Neural cell (in vitro differentiated cells): ENCODE measurements around the gene LTO1. TPM values are rescaled to one million over a fixed set of nuclear protein-coding genes. Genes with fewer than 3 reads are reported as not detected.

Experiments used
- H2AFZ ChIP-seq: fragments of 200-600, 300-800 bp; sonication (generic), shearing (Covaris generic); 2 replicates; pipeline ENCODE4 v1.6.0; 2014; ENCODE audit warnings: low read depth, mild to moderate bottlenecking, antibody characterized with exemption, low read length, moderate library complexity
- H3F3A ChIP-seq: fragments of 200-600 bp; shearing (Covaris generic); 2 replicates; pipeline ENCODE4 v1.6.1; 2016; ENCODE audit warnings: mild to moderate bottlenecking, moderate library complexity, mixed read lengths, antibody characterized with exemption, low read length; ENCODE audit not compliant: insufficient read depth, poor library complexity, severe bottlenecking
- H3K27ac ChIP-seq: fragments of 200-600, 300-800 bp; sonication (generic), shearing (Covaris generic); 2 replicates; pipeline ENCODE4 v1.5.1; 2014; ENCODE audit warnings: mild to moderate bottlenecking, low read length, moderate library complexity
- H3K27me3 ChIP-seq: fragments of 300-800, 200-600 bp; sonication (generic), shearing (Covaris generic); 2 replicates; pipeline ENCODE4 v1.6.0; 2014; ENCODE audit warnings: mild to moderate bottlenecking, low read depth, low read length, moderate library complexity; ENCODE audit not compliant: insufficient read depth
- H3K36me3 ChIP-seq: fragments of 300-800, 200-600 bp; sonication (generic), shearing (Covaris generic); 2 replicates; pipeline ENCODE4 v1.5.1; 2014; ENCODE audit warnings: mild to moderate bottlenecking, antibody characterized with exemption, low read length, moderate library complexity; ENCODE audit not compliant: insufficient read depth
- H3K4me2 ChIP-seq: fragments of 300-800, 200-600 bp; sonication (generic), shearing (Covaris generic); 2 replicates; pipeline ENCODE4 v1.6.0; 2014; ENCODE audit warnings: mild to moderate bottlenecking, low read length
- H3K4me3 ChIP-seq: fragments of 300-800, 200-600 bp; sonication (generic), shearing (Covaris generic); 2 replicates; pipeline ENCODE4 v1.5.1; 2014; ENCODE audit warnings: mild to moderate bottlenecking, low read length, moderate library complexity
- H3K79me2 ChIP-seq: fragments of 200-600 bp; shearing (Covaris generic); replicated peaks from 2 replicates; pipeline ENCODE4 v1.6.0; 2014; ENCODE audit warnings: mild to moderate bottlenecking, low read length, moderate library complexity; ENCODE audit not compliant: insufficient read depth
- H3K9ac ChIP-seq: fragments of 300-800, 200-600 bp; sonication (generic), shearing (Covaris generic); 2 replicates; pipeline ENCODE4 v1.6.1; 2016; ENCODE audit warnings: mild to moderate bottlenecking, low read length, mixed read lengths
- H3K9me2 ChIP-seq: fragments of 200-600 bp; shearing (Covaris generic); 2 replicates; pipeline ENCODE4 v1.6.1; 2016; ENCODE audit warnings: mild to moderate bottlenecking, low read length, mixed read lengths; ENCODE audit not compliant: insufficient read depth
- H3K9me3 ChIP-seq: fragments of 200-600, 300-800 bp; sonication (generic), shearing (Covaris generic); 2 replicates; pipeline ENCODE4 v1.6.1; 2016; ENCODE audit warnings: mild to moderate bottlenecking, mixed run types, low read length, moderate library complexity, mixed read lengths
- H4K20me1 ChIP-seq: fragments of 200-600 bp; shearing (Covaris generic); 2 replicates; pipeline ENCODE4 v1.6.1; 2016; ENCODE audit warnings: mild to moderate bottlenecking, mixed run types; ENCODE audit not compliant: insufficient read depth
- EP300 ChIP-seq: fragments of 450-650 bp; conservative IDR thresholded peaks from 2 replicates; pipeline ENCODE4 v1.6.1; 2014; ENCODE audit warnings: antibody characterized with exemption, mild to moderate bottlenecking, moderate library complexity; ENCODE audit not compliant: poor library complexity, severe bottlenecking
- EZH2 ChIP-seq: fragments of 200-600, 300-800 bp; shearing (Covaris generic), sonication (generic); IDR thresholded peaks from 2 replicates; pipeline ENCODE4 v1.6.1; 2014; ENCODE audit warnings: antibody characterized with exemption, low read length, borderline replicate concordance, mild to moderate bottlenecking; ENCODE audit not compliant: insufficient read depth, poor library complexity, severe bottlenecking
- MXI1 ChIP-seq: fragments of 450-650 bp; conservative IDR thresholded peaks from 2 replicates; pipeline ENCODE4 v1.6.1; 2014; ENCODE audit warnings: antibody characterized with exemption, mild to moderate bottlenecking; ENCODE audit not compliant: poor library complexity, severe bottlenecking
- POLR2AphosphoS5 ChIP-seq: IDR thresholded peaks from 2 replicates; pipeline ENCODE4 v1.6.1; 2012
- RAD21 ChIP-seq: fragments of 450-650 bp; conservative IDR thresholded peaks from 2 replicates; pipeline ENCODE4 v1.6.1; 2014; ENCODE audit warnings: antibody characterized with exemption, mild to moderate bottlenecking, moderate library complexity
- TAF1 ChIP-seq: IDR thresholded peaks from 2 replicates; pipeline ENCODE4 v1.6.1; 2012; ENCODE audit warnings: low read depth
- polyA plus RNA-seq: library from polyadenylated mRNA; depleted of rRNA; stranded (reverse); fragments of >200 nt; gene quantifications from 2 replicates; pipeline ENCODE4 v1.2.3, GENCODE V29; 2014
- TF ChIP-seq, protein P1 (sequence below): IDR thresholded peaks from 2 replicates; pipeline ENCODE4 v1.6.1; 2012; ENCODE audit warnings: borderline replicate concordance
- TF ChIP-seq, protein P2 (sequence below): fragments of 450-650 bp; IDR thresholded peaks from 2 replicates; pipeline ENCODE4 v1.5.1; 2014; ENCODE audit warnings: antibody characterized with exemption, mild to moderate bottlenecking, moderate library complexity; ENCODE audit not compliant: poor library complexity, severe bottlenecking

LTO1 gene
- polyA plus RNA-seq, 1 donor from 2014 or later = 44.4 TPM

DNA sequence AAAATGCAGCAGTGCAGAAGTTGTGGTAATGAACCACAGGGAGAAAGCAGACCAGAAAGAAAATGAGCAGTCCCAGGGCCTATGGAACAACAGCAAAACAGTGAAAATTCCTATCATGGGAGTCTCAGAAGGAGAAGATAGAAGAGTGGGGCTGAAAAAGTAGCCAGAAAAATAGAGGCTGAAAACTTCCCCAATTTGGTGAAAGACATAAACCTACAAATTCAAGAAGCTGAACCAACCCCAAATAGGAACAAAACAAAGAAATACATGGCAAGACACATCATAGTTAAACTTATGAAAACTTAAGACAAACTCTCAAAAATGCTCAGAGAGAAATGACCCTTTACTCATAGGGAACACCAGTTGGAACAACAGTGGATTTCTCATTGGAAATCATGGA lies 17.3 kb upstream of the LTO1 start:
- Histone ChIP-seq H2AFZ (no peak overlapping the region), H3K9ac (no peak overlapping the region), H3K4me2 (no peak overlapping the region), H3K79me2 (no peaks in the 10 kb centered on the region), H3F3A (no peaks in the 10 kb centered on the region), H3K9me2 (no peaks in the 10 kb centered on the region), H3K27ac (no peak overlapping the region), H3K27me3 (no peaks in the 10 kb centered on the region), H3K4me3 (no peak overlapping the region), H3K36me3 (no peaks in the 10 kb centered on the region), H4K20me1 (no peaks in the 10 kb centered on the region), H3K9me3 (no peaks in the 10 kb centered on the region)
- TF ChIP-seq RAD21 (no peak), EZH2 (no peak), POLR2AphosphoS5 (no peak), MXI1 (no peak)
- TF ChIP-seq, protein P1, sequence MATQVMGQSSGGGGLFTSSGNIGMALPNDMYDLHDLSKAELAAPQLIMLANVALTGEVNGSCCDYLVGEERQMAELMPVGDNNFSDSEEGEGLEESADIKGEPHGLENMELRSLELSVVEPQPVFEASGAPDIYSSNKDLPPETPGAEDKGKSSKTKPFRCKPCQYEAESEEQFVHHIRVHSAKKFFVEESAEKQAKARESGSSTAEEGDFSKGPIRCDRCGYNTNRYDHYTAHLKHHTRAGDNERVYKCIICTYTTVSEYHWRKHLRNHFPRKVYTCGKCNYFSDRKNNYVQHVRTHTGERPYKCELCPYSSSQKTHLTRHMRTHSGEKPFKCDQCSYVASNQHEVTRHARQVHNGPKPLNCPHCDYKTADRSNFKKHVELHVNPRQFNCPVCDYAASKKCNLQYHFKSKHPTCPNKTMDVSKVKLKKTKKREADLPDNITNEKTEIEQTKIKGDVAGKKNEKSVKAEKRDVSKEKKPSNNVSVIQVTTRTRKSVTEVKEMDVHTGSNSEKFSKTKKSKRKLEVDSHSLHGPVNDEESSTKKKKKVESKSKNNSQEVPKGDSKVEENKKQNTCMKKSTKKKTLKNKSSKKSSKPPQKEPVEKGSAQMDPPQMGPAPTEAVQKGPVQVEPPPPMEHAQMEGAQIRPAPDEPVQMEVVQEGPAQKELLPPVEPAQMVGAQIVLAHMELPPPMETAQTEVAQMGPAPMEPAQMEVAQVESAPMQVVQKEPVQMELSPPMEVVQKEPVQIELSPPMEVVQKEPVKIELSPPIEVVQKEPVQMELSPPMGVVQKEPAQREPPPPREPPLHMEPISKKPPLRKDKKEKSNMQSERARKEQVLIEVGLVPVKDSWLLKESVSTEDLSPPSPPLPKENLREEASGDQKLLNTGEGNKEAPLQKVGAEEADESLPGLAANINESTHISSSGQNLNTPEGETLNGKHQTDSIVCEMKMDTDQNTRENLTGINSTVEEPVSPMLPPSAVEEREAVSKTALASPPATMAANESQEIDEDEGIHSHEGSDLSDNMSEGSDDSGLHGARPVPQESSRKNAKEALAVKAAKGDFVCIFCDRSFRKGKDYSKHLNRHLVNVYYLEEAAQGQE = no peak

DNA sequence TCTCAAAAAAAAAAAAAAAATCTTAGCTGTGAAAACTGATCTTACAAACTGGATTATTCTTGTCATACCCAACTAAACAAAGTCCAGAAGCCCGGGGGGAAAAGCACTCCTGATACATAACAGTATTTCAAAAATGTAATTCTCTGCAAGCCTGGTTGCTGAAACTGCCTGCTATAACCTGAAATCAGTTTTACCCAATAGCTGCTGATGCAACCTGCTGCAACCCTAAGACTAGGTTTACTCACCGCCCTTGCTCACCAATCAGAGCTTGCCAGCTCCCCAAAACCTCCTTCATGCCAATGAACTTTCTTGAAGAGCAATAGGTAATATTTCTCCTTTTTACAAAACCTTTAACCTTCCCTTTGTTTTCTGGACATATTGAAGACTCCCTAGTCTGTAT lies 16.3 kb upstream of the LTO1 start:
- Histone ChIP-seq H3K4me3 (no peak overlapping the region), H2AFZ (no peak overlapping the region), H3F3A (no peaks in the 10 kb centered on the region), H3K9me2 (no peaks in the 10 kb centered on the region), H3K36me3 (no peaks in the 10 kb centered on the region), H3K9me3 (no peaks in the 10 kb centered on the region), H3K79me2 (no peaks in the 10 kb centered on the region), H3K27me3 (no peaks in the 10 kb centered on the region), H3K4me2 (no peak overlapping the region), H3K27ac (no peak overlapping the region), H3K9ac (no peak overlapping the region), H4K20me1 (no peaks in the 10 kb centered on the region)
- TF ChIP-seq, protein P2, sequence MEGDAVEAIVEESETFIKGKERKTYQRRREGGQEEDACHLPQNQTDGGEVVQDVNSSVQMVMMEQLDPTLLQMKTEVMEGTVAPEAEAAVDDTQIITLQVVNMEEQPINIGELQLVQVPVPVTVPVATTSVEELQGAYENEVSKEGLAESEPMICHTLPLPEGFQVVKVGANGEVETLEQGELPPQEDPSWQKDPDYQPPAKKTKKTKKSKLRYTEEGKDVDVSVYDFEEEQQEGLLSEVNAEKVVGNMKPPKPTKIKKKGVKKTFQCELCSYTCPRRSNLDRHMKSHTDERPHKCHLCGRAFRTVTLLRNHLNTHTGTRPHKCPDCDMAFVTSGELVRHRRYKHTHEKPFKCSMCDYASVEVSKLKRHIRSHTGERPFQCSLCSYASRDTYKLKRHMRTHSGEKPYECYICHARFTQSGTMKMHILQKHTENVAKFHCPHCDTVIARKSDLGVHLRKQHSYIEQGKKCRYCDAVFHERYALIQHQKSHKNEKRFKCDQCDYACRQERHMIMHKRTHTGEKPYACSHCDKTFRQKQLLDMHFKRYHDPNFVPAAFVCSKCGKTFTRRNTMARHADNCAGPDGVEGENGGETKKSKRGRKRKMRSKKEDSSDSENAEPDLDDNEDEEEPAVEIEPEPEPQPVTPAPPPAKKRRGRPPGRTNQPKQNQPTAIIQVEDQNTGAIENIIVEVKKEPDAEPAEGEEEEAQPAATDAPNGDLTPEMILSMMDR = no peak
- TF ChIP-seq EP300 = no peak
- no peak for TF ChIP-seq EZH2
- TF ChIP-seq, protein P1 = no peak
- TF ChIP-seq POLR2AphosphoS5 = no peak
- no peak for TF ChIP-seq TAF1
